GM21515 (cell line): ENCODE data around the gene CHAF1A.

ENCODE experiments used
- ATAC-seq: cut with Tn5 transposase; IDR thresholded peaks from one replicate; pipeline ENCODE4 v1.9.1; 2021; ENCODE audit not compliant: unreplicated experiment

The CHAF1A gene

DNA sequence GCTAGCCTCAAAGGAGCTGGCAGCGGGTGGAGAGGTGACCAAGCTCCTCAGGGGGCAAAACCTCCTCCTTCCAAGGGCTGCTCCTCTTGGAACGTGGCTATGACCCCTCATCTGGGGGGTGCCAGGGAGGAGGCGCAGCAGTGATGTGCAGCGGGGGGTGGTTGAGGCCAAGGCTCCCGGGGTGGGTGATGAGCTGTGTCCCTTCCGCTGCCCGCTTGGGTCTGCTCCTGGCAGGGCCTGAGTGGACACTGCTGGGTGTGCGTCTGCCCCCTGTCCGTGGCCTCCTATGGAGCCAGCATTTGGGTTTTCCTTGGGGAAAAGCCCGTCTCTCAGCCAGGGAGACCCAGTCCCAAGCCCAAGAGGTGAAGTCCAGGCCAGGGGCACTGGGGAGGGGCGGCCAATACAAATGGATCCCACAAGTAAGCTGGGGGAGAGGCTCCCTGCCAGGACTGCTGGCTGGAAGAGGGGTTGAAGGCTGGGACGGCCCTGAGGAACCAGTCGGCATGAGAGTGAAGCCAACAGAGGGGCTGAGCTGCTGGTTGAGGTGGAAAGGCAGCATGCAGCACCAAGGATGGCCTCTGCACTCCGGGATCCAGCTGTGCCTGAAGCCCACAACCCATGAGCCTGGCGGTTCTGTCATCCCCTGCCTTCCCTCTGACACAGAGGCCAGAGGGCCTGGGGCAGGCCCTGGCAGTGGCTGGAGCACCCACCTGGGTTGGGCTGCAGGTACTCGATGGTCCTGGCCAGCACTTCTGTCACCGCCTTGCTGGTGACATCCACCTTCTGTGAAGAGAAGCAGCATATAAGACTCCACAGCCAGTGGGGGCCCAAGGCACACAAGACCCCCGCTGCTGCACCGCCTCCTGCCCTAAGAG lies 36.4 kb upstream of the CHAF1A start:
- ATAC-seq = no peak

DNA sequence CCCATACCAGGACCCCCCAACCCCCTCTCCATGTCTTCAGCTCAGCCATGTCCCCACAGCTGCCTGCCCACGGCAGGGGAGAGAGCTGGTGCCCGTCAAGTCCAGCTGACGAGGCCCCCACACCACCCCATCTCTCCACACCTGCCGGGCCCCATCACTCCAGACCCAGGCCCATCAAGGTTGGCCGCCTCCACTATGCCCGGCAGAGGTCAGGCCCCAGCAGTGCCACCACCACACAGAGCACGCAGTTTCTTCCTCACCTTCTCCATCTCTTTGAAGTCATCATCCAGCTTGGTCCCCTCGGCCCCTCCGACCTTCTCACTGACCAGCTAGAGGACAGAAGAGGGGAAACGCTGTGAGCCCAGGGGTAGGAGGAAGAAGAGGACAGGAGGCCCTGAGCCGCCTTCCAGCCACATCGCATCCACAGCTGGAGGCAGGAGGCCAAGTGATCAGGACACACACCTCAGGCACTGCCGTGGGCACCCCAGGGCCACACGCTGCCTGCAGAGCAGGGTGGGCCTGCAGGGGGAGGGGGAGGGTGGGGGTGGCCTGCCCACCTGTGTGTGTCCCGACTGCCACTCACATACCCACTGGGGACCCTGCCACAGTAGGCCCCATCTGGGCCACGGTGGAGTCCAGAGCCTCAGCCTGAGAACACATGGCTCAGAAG lies 35.6 kb upstream of the CHAF1A start:
- ATAC-seq = no peak

DNA sequence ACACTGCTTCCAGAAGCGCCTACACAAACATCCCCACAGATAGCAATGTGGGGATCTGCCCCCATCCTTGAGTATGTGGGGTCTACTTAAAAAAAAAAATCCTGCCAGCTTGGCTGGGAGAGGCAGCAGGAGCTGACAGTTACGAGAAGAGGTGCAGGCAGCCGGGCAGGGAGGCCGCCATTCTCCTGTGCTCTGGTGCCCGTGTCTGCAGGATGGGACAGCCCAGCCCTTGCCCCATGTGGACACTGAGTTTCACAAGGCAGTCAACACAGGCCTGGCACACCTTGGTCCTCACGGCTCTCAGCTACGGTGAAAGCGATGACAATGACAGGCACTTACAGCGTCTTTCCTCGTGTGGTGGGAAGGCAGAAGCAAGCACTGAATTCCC lies 35.1 kb upstream of the CHAF1A start:
- ATAC-seq = no peak

DNA sequence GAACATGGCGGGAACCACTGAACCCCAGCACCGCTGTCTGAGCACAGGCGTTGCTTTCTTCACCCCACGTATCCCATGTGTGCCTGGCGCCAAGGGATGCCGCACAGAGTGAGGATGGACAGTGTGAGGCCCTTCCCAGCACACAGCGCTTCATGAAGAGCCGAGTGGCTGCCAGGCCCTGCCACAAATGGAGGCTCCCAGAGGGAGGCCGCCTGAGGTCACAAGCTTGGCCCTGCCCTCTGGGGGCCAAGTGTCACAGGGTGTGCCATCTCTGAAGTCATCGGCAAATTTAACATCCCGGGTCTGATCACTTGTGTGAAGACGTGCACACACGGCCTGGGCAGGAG lies 34.7 kb upstream of the CHAF1A start:
- no peak for ATAC-seq

DNA sequence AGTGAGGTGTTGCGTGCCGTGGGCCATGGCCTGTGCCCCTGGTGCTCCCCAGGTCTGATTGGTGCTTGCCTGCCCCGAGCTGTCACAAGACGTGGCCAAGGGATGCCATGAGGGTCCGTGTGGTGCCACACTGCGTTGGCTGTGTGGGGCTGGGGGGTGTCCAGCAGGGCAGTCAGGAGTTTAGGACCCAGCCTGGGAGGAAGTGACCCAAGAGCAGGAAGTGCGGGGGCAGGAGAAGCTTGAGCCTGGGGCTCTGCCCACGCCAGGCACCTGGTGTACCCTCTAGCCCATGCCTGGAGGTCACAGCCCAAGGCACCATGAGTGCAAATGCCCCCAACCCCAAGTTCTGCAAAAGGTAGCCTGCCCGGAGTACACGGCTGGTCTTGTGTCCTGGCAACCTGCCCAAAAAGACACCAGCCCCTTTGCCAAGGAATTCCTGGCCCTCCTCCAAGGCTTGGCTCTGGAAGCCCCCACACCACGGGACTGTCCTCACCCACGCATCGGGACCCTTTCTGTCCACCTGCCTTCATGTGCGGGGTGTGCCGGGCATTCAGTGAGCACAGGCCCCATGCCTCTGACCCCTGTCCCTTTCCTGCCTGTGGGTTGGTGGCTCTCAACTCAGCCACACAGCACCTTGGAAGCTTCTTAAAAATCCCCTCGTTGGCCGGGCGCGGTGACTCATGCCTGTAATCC lies 34.2 kb upstream of the CHAF1A start:
- ATAC-seq = no peak

DNA sequence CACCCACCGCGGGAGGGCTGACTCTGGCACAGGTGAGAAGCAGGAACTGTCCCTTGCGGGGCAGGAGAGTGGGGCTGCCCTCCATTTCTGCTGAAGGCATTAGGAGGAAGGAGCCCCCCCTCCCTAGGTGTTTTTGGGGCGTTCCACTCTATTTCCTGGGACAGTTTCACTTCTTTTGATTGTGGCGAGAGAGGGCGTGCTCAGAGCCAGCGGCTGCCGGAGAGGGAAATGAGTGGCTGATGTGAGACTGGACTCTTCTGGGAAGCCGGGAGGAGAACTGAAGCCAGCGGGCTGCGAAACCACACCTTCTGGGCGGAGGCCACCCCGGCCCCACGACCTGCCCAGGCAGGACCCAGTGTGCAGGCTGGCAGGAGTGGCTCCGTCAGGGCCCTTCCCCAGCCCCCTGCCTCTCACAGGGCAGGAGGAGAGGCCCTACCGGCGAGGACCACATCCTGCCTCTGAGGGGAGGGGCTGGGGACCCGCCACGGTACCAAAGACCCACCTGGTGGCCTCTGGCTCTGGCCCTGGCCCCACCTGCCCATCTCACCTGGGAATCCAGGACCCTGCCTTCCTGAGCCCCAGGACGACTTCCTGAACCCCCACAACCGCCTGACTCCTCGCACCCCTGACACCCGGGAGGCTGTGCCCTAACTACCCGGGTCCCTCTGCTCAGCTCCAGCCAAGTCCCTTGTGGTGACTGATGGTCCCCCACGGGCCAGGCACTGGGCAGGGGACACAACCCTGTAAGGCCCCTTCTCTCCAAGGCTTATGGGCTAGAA lies 33.1 kb upstream of the CHAF1A start:
- peak; percentile 49 for ATAC-seq

DNA sequence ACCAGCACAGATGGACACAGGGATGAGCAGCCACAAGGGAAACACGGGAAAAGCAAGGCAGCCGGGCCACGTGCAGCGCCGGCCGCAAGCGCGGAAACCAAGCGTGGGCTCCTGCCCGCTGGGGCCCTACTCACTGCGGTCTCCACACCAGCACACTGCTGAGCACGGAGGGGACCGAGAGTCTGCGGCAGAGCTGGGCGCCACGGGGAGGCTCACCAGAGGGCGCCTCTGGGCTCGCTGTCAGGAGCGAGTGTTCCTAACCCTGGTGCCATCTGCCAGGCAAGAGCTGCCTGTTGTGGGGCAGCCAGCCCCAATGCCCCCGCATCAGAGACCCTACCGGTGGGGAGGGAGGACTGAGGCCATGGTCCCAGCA lies 32.6 kb upstream of the CHAF1A start:
- peak; percentile 33 for ATAC-seq

DNA sequence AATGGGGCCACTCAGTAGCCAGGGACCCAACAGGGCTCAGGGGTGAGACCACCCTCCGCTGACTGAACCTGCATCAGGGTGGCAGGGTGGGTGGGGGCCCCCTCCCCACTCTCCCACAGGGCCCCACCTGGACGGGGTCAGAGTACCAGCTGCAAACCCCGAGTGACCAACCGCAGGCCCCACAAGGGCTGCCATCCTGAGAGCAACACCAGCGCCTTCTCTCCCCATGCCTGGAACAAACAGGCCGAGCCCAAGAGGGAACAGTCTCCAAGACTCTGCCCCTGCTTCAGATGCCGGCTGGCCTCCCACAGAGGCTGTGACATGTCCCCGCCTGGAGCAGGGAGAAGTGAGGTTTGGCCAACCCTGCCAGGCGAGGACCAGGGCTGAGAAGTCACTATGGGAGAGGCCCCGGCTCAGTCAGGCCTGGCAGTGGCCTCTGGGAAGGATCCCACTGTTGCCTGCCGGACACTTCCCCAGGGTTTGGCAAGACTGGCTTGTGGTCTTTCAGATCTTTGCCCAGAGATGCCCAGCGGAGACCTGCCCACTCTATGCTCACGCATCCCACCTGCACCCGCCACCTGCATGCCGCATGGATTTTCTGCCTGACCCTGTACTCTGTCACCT lies 31.9 kb upstream of the CHAF1A start:
- ATAC-seq = no peak

DNA sequence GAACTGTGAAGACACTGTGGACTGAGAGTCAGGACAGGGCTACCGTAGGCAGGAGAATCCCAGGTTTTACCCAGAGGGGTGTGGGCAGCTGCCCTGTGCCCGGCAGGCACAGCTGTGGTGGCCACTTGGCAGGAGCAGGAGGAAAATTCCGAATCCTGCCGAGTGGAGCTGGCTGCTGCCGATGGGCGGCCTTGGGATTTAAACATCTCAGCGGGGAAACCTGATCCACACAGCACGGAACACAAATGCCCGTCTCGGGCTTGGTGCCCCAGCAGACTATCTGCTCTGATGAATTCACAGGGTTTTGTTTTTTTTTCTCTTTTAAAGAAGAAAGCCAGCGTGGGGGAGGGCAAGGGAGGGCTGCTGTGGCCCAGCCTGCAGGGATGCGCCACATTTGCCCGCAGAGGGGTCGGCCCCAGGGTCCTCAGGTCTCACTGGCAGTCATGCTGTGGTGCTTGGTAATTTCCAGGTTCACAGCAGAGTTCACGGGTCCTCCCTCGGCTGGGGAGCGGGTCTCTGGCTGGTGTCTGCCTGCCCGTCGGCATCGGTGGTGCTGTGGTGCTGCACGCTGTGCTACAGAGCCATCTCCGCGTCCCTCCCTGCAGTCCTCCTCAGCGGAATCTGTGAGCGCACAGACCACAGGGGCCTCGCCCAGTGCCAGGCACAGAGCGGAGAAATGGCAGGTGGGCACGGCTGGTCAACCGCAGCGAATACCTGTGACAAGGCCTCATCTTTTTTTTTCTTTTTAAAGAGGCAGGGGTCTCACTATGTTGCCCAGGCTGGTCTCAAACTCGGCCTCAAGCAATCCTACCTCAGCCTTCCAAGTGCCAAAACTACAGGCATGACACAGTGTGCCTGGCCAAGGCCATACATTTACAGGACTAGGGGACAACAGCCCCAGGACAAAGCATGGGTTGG lies 30.9 kb upstream of the CHAF1A start:
- ATAC-seq = no peak

DNA sequence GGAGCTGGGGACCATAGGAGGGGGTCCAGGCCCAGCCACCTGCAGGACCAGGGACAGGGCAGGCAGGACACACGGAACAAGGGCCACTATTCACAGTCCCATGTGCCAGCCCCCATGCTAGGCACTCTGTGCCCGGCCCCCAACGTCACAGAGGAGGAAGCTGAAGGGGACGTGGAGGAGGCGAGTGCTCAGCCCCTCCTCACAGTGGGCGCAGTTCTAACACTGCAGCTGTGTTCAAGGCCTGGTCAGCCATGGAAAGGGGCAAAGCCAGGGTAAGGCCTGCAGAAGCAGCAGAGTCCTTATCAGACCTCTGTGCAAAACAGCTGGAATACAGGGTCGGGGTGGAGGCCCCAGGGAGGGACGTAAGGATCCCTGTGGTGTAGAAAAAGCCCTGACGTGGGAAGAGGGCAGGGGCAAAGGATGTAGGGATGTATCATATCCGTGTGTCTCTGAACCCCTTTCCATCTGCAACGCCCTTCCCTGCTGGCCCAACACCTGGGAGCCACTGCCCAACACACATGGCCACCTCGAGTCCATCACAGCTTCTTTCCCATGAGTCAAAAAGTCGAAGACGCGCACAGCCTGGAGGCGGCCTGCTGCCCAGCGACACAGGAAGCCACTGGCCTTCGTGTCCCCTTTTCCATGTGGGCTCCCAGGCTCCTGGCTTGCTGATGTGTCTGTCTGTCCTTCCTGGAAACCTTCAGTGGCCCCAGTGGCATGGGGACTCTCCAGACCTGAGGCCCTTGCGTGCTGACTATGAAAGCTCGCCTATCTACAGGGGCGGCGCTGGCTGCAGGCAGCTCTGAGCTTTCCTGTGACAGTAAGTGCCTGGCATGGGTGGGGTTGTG lies 30.1 kb upstream of the CHAF1A start:
- ATAC-seq = no peak

DNA sequence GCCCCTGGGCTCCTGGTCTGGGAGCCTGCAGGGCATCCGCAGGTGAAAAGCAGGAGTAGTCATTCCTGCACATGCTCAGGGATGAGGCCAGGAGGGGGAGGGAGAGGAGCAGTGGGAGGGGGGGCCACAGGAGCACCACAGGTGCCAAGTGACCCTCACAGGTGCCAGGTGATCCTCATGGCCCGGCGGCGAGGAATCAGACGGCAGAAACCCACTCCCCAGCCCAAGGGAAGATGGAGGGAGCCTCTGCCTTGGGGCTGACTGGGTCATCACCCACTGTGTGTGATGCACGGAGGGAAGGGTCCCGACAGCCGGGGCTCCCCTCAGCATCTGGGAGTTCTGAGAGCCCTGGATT lies 29.4 kb upstream of the CHAF1A start:
- ATAC-seq = no peak

DNA sequence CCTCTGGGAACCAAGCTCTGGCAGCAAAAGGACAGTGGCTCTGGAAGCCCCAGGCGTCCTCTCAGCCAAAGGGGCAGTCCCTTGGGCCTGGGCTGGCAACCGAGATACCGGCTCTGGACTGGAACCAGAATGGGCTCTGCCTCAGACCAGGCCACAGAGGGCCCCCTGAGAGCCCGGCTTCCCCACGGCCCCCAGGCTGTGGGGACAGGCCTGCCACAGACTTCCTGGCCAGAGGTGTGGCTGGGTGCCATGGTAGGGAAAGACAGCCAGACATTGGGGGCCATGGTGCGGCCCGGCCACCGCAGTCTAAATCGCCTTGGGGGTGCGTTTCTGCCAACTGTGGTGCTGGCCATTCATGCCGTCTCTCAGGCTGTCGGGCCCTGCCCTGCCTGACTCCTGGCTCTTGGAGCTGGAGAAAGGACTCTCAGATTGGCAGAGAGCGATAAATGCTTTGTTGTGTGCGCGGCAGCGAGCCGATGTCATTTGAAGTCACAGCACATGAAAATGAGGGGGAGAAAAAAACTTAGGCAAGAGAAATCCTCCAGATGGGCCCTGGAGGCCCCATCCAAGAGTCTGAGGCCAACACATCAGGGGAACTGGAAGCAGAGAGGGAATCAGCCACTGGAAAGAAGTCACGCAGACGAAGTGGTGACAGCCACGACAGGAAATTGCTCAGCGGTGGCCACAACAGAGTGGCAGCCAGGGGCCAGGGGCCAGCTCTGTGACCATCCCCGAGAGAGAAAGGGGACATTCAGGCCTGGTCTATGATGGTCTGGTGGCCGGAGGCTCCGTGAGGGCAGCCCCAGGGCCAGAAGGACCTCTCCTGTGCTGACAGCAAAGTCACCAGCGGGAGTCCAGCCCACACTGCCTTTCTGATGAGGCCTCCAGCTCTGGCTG lies 28.6 kb upstream of the CHAF1A start:
- ATAC-seq = no peak

DNA sequence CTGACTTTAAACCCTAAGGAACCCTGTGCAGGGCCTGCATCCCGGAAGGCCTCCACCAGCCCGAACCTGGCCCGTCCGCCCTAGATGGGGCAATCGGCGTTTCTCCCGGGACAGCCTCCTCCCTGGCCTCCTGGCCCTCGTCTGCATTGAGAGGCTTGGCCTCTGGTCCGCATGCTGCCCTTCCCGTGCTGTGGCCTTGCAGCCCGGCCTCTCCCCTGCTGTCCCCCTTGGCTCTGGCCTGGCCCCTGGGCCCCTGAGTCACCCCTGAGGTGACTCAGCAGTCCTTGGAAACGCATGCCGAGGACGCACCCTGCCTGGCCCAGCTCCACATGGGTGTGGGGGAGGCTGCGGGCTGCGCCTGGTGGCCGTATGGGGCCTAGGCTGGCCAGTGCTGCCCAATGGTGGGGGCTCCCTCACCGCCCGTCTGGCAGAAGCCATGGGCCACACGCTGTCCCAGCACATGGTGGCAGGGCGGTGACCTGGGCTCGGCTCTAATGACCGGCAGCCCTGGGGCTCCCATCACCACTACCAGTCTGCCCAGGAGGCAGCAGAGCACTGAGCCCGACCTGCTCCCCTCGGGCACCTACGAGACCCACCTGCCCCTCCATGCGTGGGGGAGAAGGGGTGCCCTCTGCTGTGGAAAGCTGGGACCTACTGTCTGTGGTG lies 27.8 kb upstream of the CHAF1A start:
- no peak for ATAC-seq

DNA sequence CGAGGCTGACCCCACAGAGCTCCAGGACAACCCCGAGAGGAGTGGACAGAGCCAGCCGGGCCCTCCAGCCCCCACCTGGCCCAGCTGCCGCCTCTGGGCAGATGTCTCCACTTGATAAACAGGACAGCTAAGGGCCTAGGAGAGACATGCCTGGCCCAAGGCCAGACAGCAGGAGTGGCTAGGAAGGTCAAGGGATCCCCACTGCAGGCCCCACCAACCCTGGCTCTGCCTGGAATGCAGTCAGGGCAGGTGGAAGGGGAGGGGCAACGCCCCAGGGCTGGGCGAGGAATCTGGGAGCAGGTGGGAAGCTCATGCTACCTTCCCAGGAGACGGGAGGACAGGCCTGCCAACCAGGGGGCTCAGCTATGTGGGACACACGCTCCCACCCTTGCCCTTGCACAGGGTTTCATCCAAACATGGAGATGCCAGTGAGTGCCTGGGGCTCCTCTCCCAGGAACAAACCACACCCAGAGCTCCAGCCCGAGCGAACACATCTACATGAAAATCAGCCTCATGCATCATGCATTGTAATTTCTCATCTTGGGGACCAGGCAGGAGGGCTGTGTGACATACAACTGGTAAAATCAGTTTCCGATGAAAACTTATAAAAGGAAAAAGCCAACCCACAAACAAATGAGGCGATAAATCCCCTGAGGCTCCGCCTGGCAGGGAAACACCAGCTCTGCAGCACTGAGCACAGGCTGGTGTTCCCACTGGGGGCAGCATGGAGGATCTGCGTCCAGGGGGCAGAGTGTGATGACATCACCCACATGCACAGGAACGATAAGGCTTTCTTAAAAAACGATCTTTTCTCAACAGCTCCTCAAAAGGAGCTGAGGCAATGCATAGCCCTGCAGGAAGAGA lies 27.0 kb upstream of the CHAF1A start:
- no peak for ATAC-seq

DNA sequence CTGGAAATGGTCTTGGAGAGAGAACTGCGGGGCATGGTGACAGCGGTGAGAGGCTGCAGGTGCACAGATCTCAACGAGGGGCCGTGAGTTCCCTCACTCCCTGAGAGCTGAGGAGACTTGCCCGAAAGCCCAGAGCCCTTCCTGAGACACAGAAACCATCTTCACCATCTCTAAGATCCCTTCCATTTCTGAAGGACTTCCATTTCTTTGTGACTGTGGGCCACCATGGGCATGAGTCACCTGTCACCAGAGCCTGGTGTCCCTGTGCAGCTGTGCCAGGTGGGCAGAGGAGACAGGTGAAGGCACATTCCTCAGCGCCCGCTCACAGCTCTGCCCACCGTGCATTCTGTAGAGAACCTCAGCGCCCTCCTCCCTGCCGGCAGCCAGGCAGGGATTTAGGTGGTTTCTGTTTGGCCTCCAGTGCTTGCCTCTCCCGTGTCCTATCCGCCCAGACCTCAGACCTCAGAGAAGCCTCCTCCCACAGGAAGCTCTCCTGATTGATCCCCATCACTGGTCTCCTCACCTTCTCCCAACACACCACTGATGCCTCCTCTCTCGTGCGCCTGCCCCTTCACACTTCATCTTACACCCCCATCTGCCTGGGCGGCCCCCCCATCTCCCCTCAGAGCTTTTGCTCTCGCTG lies 26.3 kb upstream of the CHAF1A start:
- no peak for ATAC-seq

DNA sequence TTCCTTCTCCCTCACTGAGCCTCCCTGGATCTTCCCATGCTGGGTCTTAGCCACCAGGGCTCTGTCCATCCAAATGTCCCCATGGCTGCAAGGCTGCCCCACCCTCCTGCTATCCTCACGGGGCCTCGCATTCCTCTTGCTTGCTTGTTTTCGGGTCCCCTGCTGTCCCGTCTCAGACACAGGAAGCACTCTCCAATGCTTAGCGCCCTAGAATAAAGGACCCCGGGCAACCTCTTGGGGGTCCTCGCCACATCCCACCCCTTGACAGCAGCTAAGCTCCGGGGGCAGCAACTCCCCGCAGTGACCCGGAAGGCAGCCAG lies 25.8 kb upstream of the CHAF1A start:
- ATAC-seq = no peak
